Caco-2 (cell line): ENCODE data around the gene SBF2. TPM values are rescaled to one million over a fixed set of nuclear protein-coding genes. Genes with fewer than 3 reads are reported as not detected.
A peak's percentile ranks its signal among the peaks of the same experiment; 100 is the strongest.

ENCODE experiments used
- BruUV-seq: library from RNA; stranded (reverse); fragments of 400-500 nt; replicated peaks from 2 replicates; lab custom pipeline; 2021; lab: Mats Ljungman, UMichigan
- CTCF ChIA-PET: fragments of 300-600 bp; sonication (Branson Sonifier 250); formaldehyde crosslinking; loops from one replicate; lab custom pipeline; 2022; ENCODE audit warnings: antibody characterized with exemption; lab: Charles Lee
- POLR2A ChIA-PET: fragments of 300-600 bp; sonication (Branson Sonifier 250); formaldehyde crosslinking; loops from one replicate; lab custom pipeline; 2022; ENCODE audit warnings: antibody characterized with exemption; lab: Charles Lee
- DNase-seq, 2 experiments: peaks; one replicate each; pipeline versions ENCODE4 v3.0.0 to v3.0.0-alpha.2; 2020 to 2022
- H3K27me3 ChIP-seq: replicated peaks from 2 replicates; pipeline ENCODE4 v1.6.0; 2011; ENCODE audit warnings: low read length; ENCODE audit not compliant: control insufficient read depth, insufficient read depth
- H3K36me3 ChIP-seq: 2 replicates; pipeline ENCODE4 v1.5.1; 2011; ENCODE audit warnings: low read length; ENCODE audit not compliant: control insufficient read depth, insufficient read depth
- H3K4me1 ChIP-seq: fragments of 250-450 bp; sonication (Bioruptor Pico); 2 replicates; pipeline ENCODE4 v1.5.1; 2020; ENCODE audit warnings: mild to moderate bottlenecking
- H3K4me3 ChIP-seq: 2 replicates; pipeline ENCODE4 v1.5.1; 2011; ENCODE audit warnings: low read depth, mild to moderate bottlenecking, control low read depth, low read length
- H3K9me3 ChIP-seq: fragments of 250-450 bp; sonication (Bioruptor Pico); 2 replicates; pipeline ENCODE4 v1.5.1; 2020; ENCODE audit warnings: mild to moderate bottlenecking, moderate library complexity
- H3K27ac Mint-ChIP-seq: one replicate; pipeline ENCODE4 v1.8.0; 2022; ENCODE audit warnings: mixed read lengths; ENCODE audit not compliant: unreplicated experiment
- H3K27me3 Mint-ChIP-seq: one replicate; pipeline ENCODE4 v1.8.0; 2022; ENCODE audit warnings: mixed read lengths; ENCODE audit not compliant: insufficient read depth, unreplicated experiment
- H3K36me3 Mint-ChIP-seq: one replicate; pipeline ENCODE4 v1.8.0; 2022; ENCODE audit warnings: mild to moderate bottlenecking, mixed read lengths; ENCODE audit not compliant: insufficient read depth, unreplicated experiment
- H3K4me1 Mint-ChIP-seq: one replicate; pipeline ENCODE4 v1.8.0; 2022; ENCODE audit warnings: low read depth, mixed read lengths; ENCODE audit not compliant: unreplicated experiment
- H3K4me3 Mint-ChIP-seq: one replicate; pipeline ENCODE4 v1.8.0; 2022; ENCODE audit warnings: mild to moderate bottlenecking, moderate library complexity, mixed read lengths; ENCODE audit not compliant: unreplicated experiment
- H3K9me3 Mint-ChIP-seq: one replicate; pipeline ENCODE4 v1.8.0; 2022; ENCODE audit warnings: mixed read lengths; ENCODE audit not compliant: unreplicated experiment
- intact Hi-C: fragments of 100-400 bp; cut with micrococcal nuclease; formaldehyde crosslinking; loops from one replicate; pipeline ENCODE4 v1.10.0; 2022; ENCODE audit not compliant: unreplicated experiment
- total RNA-seq: library from RNA; stranded (reverse); gene quantifications from 2 replicates; pipeline ENCODE4 v1.2.3, GENCODE V29; 2022
- TF ChIP-seq, protein P1 (sequence below), 2 experiments: fragments of 200-600 bp in 1 of 2; IDR thresholded peaks; 1 replicate in 1 of 2; 2 replicates in 1 of 2; pipeline versions ENCODE4 v1.5.1 to v1.8.0; 2011 to 2022; ENCODE audit warnings: antibody characterized with exemption in 1 of 2, control low read depth in 1 of 2, inconsistent platforms in 1 of 2, low read depth in 1 of 2, low read length in 1 of 2, mild to moderate bottlenecking in 1 of 2, moderate library complexity in 1 of 2; ENCODE audit not compliant: insufficient read depth in 1 of 2, severe bottlenecking in 1 of 2, unreplicated experiment in 1 of 2

Gene SBF2
- total RNA-seq, 1 experiment from 2014 or later: 72.2 TPM

GRCh38 chr11:9831122-9831521 lies 462.9 kb downstream of the SBF2 start:
- H3K36me3 Mint-ChIP-seq: peaks cover 58% of the 10 kb centered on the region

DNA sequence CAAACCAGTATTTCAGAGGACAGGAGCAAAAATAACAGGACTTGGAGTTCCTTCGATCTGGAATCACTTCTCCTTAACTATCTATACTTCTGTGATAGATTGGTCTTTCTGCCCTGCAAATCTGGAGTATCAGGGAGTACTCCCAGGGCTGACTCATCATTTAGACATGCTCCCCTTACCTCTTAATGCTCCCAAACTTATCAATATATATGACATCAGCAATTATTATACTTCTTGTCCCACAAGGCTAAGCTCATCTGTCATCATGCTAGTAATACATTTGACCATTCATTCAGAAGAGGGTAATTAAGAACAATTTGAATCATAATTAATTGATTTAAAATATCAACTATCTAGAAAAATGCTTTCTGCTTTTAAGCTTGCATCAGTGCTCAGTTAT lies 466.3 kb downstream of the SBF2 start:
- CTCF ChIA-PET: no interaction called here
- POLR2A ChIA-PET: interaction anchor here (0.7 kb wide), 1 partner anchor 13 kb away, joined by 3 read pairs; no protein-coding TSS in a partner anchor
- no peaks in the 10 kb centered on the region for H3K36me3 ChIP-seq
- no peak overlapping the region for H3K4me3 ChIP-seq
- H3K4me1 ChIP-seq: peaks cover 26% of the 10 kb centered on the region
- no peaks in the 10 kb centered on the region for H3K27me3 ChIP-seq
- no peaks in the 10 kb centered on the region for H3K27me3 Mint-ChIP-seq
- no peak overlapping the region for H3K27ac Mint-ChIP-seq
- no peaks in the 10 kb centered on the region for H3K9me3 Mint-ChIP-seq
- no peak for DNase-seq
- no peaks in the 10 kb centered on the region for H3K9me3 ChIP-seq
- peaks cover 69% of the 10 kb centered on the region for H3K36me3 Mint-ChIP-seq
- intact Hi-C loops: loop anchor here (10.0 kb wide), 1 partner anchor 73 kb away; no protein-coding TSS in a partner anchor
- no TSS peak for BruUV-seq
- no peak overlapping the region for H3K4me3 Mint-ChIP-seq
- TF ChIP-seq, protein P1, sequence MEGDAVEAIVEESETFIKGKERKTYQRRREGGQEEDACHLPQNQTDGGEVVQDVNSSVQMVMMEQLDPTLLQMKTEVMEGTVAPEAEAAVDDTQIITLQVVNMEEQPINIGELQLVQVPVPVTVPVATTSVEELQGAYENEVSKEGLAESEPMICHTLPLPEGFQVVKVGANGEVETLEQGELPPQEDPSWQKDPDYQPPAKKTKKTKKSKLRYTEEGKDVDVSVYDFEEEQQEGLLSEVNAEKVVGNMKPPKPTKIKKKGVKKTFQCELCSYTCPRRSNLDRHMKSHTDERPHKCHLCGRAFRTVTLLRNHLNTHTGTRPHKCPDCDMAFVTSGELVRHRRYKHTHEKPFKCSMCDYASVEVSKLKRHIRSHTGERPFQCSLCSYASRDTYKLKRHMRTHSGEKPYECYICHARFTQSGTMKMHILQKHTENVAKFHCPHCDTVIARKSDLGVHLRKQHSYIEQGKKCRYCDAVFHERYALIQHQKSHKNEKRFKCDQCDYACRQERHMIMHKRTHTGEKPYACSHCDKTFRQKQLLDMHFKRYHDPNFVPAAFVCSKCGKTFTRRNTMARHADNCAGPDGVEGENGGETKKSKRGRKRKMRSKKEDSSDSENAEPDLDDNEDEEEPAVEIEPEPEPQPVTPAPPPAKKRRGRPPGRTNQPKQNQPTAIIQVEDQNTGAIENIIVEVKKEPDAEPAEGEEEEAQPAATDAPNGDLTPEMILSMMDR (IDR thresholded peaks at IDR 0.05; ENCODE audit: insufficient read depth in 1 of 2, low read depth in 1 of 2, low read length in 1 of 2, severe bottlenecking in 1 of 2, unreplicated experiment in 1 of 2): no peak
- peaks cover 37% of the 10 kb centered on the region for H3K4me1 Mint-ChIP-seq

More at GRCh38 chr11:9831122-9831521, 462.9 kb downstream of the SBF2 start:
- no peak overlapping the region for H3K4me3 ChIP-seq
- H3K9me3 ChIP-seq: no peaks in the 10 kb centered on the region
- Mint-ChIP-seq H3K27me3 (no peaks in the 10 kb centered on the region), H3K4me3 (no peak overlapping the region), H3K27ac (no peak overlapping the region), H3K9me3 (no peaks in the 10 kb centered on the region), H3K4me1 (peaks cover 5% of the 10 kb centered on the region)
- no TSS peak for BruUV-seq
- H3K4me1 ChIP-seq: peaks cover 11% of the 10 kb centered on the region
- intact Hi-C loops: loop anchor here (1.0 kb wide), 1 partner anchor 142 kb away; no protein-coding TSS in a partner anchor
- CTCF ChIA-PET: no interaction called here
- H3K27me3 ChIP-seq: no peaks in the 10 kb centered on the region
- TF ChIP-seq, protein P1 (IDR thresholded peaks at IDR 0.05; ENCODE audit: insufficient read depth in 1 of 2, low read depth in 1 of 2, low read length in 1 of 2, severe bottlenecking in 1 of 2, unreplicated experiment in 1 of 2): no peak
- no peaks in the 10 kb centered on the region for H3K36me3 ChIP-seq
- DNase-seq: peak in 1 of 2 experiments; percentile 39
- POLR2A ChIA-PET: no interaction called here

- H3K36me3 Mint-ChIP-seq: peaks cover 66% of the 10 kb centered on the region
- no peak overlapping the region for H3K4me3 Mint-ChIP-seq
- intact Hi-C loops: loop anchor here (10.0 kb wide), 1 partner anchor 72 kb away; no protein-coding TSS in a partner anchor
- H3K4me1 ChIP-seq: peaks cover 31% of the 10 kb centered on the region
- TF ChIP-seq, protein P1 (IDR thresholded peaks at IDR 0.05; ENCODE audit: insufficient read depth in 1 of 2, low read depth in 1 of 2, low read length in 1 of 2, severe bottlenecking in 1 of 2, unreplicated experiment in 1 of 2): no peak
- H3K9me3 Mint-ChIP-seq: no peaks in the 10 kb centered on the region
- H3K4me3 ChIP-seq: no peak overlapping the region
- DNase-seq: no peak
- H3K27me3 ChIP-seq: no peaks in the 10 kb centered on the region
- H3K27me3 Mint-ChIP-seq: no peaks in the 10 kb centered on the region
- ChIA-PET CTCF (no interaction called here), POLR2A (no interaction called here)
- H3K36me3 ChIP-seq: no peaks in the 10 kb centered on the region
- no TSS peak for BruUV-seq
- H3K9me3 ChIP-seq: no peaks in the 10 kb centered on the region
- peak overlapping the region; percentile 45 for H3K27ac Mint-ChIP-seq
- peaks cover 37% of the 10 kb centered on the region for H3K4me1 Mint-ChIP-seq
Measured at GRCh38 chr11:9826390-9826789, 467.6 kb downstream of the SBF2 start.
